HEK293T (cell line): ENCODE results near the gene PTPRM.

Experiments
- CTCF ChIA-PET: fragments of 350-600 bp; formaldehyde crosslinking; extraction: SDS; loops from one replicate; lab custom pipeline; 2021; ENCODE audit warnings: antibody characterized with exemption, inconsistent platforms; lab: Yijun Ruan, JAX
- POLR2A ChIA-PET: fragments of 350-600 bp; formaldehyde crosslinking; extraction: SDS; loops from one replicate; lab custom pipeline; 2020; ENCODE audit warnings: antibody characterized with exemption, inconsistent platforms; lab: Yijun Ruan, JAX
- DNase-seq: peaks from one replicate; pipeline ENCODE4 v3.0.0; 2012; ENCODE audit warnings: mixed read lengths; ENCODE audit errors: extremely low spot score
- ARNT ChIP-seq: fragments of 450-650 bp; IDR thresholded peaks from 2 replicates; pipeline ENCODE4 v1.6.1; 2017; ENCODE audit warnings: mild to moderate bottlenecking
- BHLHE40 ChIP-seq: fragments of 450-650 bp; IDR thresholded peaks from 2 replicates; pipeline ENCODE4 v1.6.1; 2016; ENCODE audit warnings: mild to moderate bottlenecking, moderate library complexity, borderline replicate concordance
- CTBP1 ChIP-seq: fragments of 450-650 bp; IDR thresholded peaks from 2 replicates; pipeline ENCODE4 v1.6.1; 2016; ENCODE audit warnings: borderline replicate concordance
- ELF4 ChIP-seq: fragments of 450-650 bp; IDR thresholded peaks from 2 replicates; pipeline ENCODE4 v1.6.1; 2017; ENCODE audit warnings: antibody characterized with exemption
- FOXA1 ChIP-seq: fragments of 450-650 bp; IDR thresholded peaks from 2 replicates; pipeline ENCODE4 v1.6.1; 2016; ENCODE audit warnings: mild to moderate bottlenecking
- FOXK2 ChIP-seq: fragments of 450-650 bp; IDR thresholded peaks from 2 replicates; pipeline ENCODE4 v1.6.1; 2016; ENCODE audit warnings: mild to moderate bottlenecking
- FOXM1 ChIP-seq: fragments of 450-650 bp; IDR thresholded peaks from 2 replicates; pipeline ENCODE4 v1.6.1; 2017; ENCODE audit warnings: mild to moderate bottlenecking, borderline replicate concordance
- HDGF ChIP-seq: fragments of 450-650 bp; IDR thresholded peaks from 2 replicates; pipeline ENCODE4 v1.6.1; 2017; ENCODE audit warnings: antibody characterized with exemption, borderline replicate concordance
- L3MBTL2 ChIP-seq: fragments of 450-650 bp; conservative IDR thresholded peaks from 2 replicates; pipeline ENCODE4 v1.6.1; 2016; ENCODE audit warnings: mild to moderate bottlenecking
- LEF1 ChIP-seq: fragments of 450-650 bp; IDR thresholded peaks from 2 replicates; pipeline ENCODE4 v1.6.1; 2017; ENCODE audit warnings: mild to moderate bottlenecking, borderline replicate concordance
- NFRKB ChIP-seq: fragments of 450-650 bp; IDR thresholded peaks from 2 replicates; pipeline ENCODE4 v1.6.1; 2016; ENCODE audit warnings: mild to moderate bottlenecking, moderate library complexity
- PKNOX1 ChIP-seq: fragments of 450-650 bp; IDR thresholded peaks from 2 replicates; pipeline ENCODE4 v1.6.1; 2016
- SP1 ChIP-seq: fragments of 450-650 bp; IDR thresholded peaks from 2 replicates; pipeline ENCODE4 v1.6.1; 2017
- SUZ12 ChIP-seq: fragments of 450-650 bp; IDR thresholded peaks from 2 replicates; pipeline ENCODE4 v1.6.1; 2016; ENCODE audit warnings: mild to moderate bottlenecking
- TARDBP ChIP-seq: fragments of 450-650 bp; IDR thresholded peaks from 2 replicates; pipeline ENCODE4 v1.6.1; 2016
- ZNF384 ChIP-seq: fragments of 450-650 bp; IDR thresholded peaks from 2 replicates; pipeline ENCODE4 v1.6.1; 2016

PTPRM gene

GRCh38 chr18:7921938-7922587, 354.9 kb downstream of the PTPRM start:
- TF ChIP-seq FOXM1, result no peak
- TF ChIP-seq ARNT, result no peak
- no peak for TF ChIP-seq SP1
- TF ChIP-seq HDGF, result no peak
- TF ChIP-seq TARDBP, result no peak
- no peak for TF ChIP-seq ELF4
- TF ChIP-seq NFRKB, result no peak
- no peak for TF ChIP-seq BHLHE40
- no peak for TF ChIP-seq ZNF384
- TF ChIP-seq L3MBTL2, result no peak
- TF ChIP-seq LEF1, result no peak
- TF ChIP-seq FOXK2, result no peak
- no peak for TF ChIP-seq CTBP1
- no peak for TF ChIP-seq SUZ12
- no peak for TF ChIP-seq FOXA1
- TF ChIP-seq PKNOX1, result no peak
- DNase-seq, result no peak
- POLR2A ChIA-PET, result no interaction called here
- CTCF ChIA-PET, result no interaction called here

GRCh38 chr18:7923105-7923504, 356.0 kb downstream of the PTPRM start:
- DNase-seq, result no peak
- TF ChIP-seq BHLHE40, result no peak
- TF ChIP-seq FOXA1, result no peak
- no peak for TF ChIP-seq SP1
- TF ChIP-seq CTBP1, result no peak
- no peak for TF ChIP-seq L3MBTL2
- no peak for TF ChIP-seq FOXM1
- POLR2A ChIA-PET, result no interaction called here
- CTCF ChIA-PET, result no interaction called here

GRCh38 chr18:7924616-7925015, 357.5 kb downstream of the PTPRM start:
- CTCF ChIA-PET, result no interaction called here
- POLR2A ChIA-PET, result no interaction called here
- peak; percentile 5 for DNase-seq
- TF ChIP-seq SP1, result no peak
- no peak for TF ChIP-seq PKNOX1
- TF ChIP-seq ZNF384, result no peak
- TF ChIP-seq TARDBP, result no peak
- TF ChIP-seq ELF4, result no peak
- no peak for TF ChIP-seq FOXA1
- no peak for TF ChIP-seq BHLHE40
- no peak for TF ChIP-seq HDGF
- no peak for TF ChIP-seq FOXK2
- no peak for TF ChIP-seq LEF1
- no peak for TF ChIP-seq L3MBTL2
- no peak for TF ChIP-seq FOXM1
- no peak for TF ChIP-seq ARNT
- no peak for TF ChIP-seq NFRKB
- TF ChIP-seq SUZ12, result no peak
- no peak for TF ChIP-seq CTBP1

GRCh38 chr18:7926526-7926925, 359.4 kb downstream of the PTPRM start:
- POLR2A ChIA-PET, result no interaction called here

GRCh38 chr18:7927119-7927518, 360.0 kb downstream of the PTPRM start:
- POLR2A ChIA-PET, result no interaction called here
- CTCF ChIA-PET, result no interaction called here
- DNase-seq, result no peak

More at GRCh38 chr18:7926526-7926925, 359.4 kb downstream of the PTPRM start:
- TF ChIP-seq L3MBTL2 (no peak), BHLHE40 (no peak), NFRKB (no peak), ELF4 (no peak), ARNT (no peak), HDGF (no peak), FOXA1 (no peak)
- DNase-seq, result peak; percentile 14
- CTCF ChIA-PET, result no interaction called here

More at GRCh38 chr18:7927119-7927518, 360.0 kb downstream of the PTPRM start:
- no peak for TF ChIP-seq SP1
- no peak for TF ChIP-seq FOXA1
- TF ChIP-seq ZNF384, result no peak
- no peak for TF ChIP-seq LEF1
- TF ChIP-seq L3MBTL2, result no peak
- TF ChIP-seq FOXM1, result no peak
- TF ChIP-seq FOXK2, result no peak
- TF ChIP-seq SUZ12, result no peak
- no peak for TF ChIP-seq CTBP1
- TF ChIP-seq NFRKB, result no peak
- no peak for TF ChIP-seq HDGF
- no peak for TF ChIP-seq PKNOX1
- no peak for TF ChIP-seq TARDBP
- no peak for TF ChIP-seq BHLHE40
